OCI-LY1 (cell line): ENCODE data around the gene SUCNR1.

Experiments
- CTCF ChIP-seq: fragments of 200-600 bp; sonication (generic), shearing (Covaris generic); IDR thresholded peaks from 2 replicates; pipeline ENCODE4 v1.5.1; 2017; ENCODE audit warnings: mild to moderate bottlenecking, antibody characterized with exemption, low read length, moderate library complexity, mixed read lengths
- EZH2 ChIP-seq: fragments of 200-600 bp; sonication (generic), shearing (Covaris generic); IDR thresholded peaks from 2 replicates; pipeline ENCODE4 v1.8.0; 2017; ENCODE audit warnings: borderline replicate concordance, mixed run types, mild to moderate bottlenecking, antibody characterized with exemption, low read length, moderate library complexity, mixed read lengths

GRCh38 chr3:151899996-151900395 lies 26.6 kb downstream of the SUCNR1 start:
- TF ChIP-seq CTCF, result no peak
- TF ChIP-seq EZH2, result no peak
